SW480 (cell line): ENCODE data around the gene C21orf91.
"Not testable (repeated sequence)": the region's sequence is repeated elsewhere in the genome, so short reads cannot be mapped to it uniquely, and the experiment has no call there.

Experiments used
- DNase-seq: peaks from one replicate; pipeline ENCODE4 v3.0.0-alpha.2; 2016; ENCODE audit warnings: low spot score

Gene C21orf91

DNA sequence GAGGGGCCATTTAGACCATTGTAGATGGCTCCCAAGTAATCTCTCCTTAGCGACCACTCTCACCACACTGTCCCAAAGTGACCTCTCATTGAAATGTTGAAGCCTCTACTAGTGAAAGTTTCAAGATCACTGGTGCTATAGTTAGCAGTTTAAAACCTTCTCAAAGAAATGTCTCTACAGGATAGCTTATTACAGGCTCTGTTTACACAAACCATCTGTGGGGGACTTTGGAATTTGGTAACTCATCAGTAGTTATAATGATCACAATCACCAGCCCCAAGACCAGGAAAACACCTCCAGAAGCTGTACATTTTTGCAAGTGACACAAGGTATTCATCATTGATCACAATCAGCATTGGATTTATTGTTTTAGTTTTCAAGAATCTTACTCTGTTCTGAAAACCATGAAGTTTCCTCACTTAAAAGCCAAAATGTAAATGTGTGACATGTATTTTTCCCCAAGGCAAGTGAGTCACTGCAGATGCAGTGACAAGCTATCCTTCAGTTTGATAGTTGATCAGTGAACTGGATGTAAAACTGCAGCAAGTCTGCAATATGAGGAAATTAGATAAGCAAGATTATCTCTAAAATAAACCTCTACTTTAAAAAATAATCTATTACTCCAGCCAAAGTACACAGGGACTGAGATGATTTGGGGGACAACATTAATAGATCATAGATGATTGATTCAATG lies 41.9 kb downstream of the C21orf91 start:
- DNase-seq: no peak

- DNase-seq: no peak
Measured at GRCh38 chr21:17775431-17776126, 43.6 kb downstream of the C21orf91 start.

- DNase-seq: not testable (repeated sequence)
Measured at GRCh38 chr21:17775021-17775420, 44.1 kb downstream of the C21orf91 start.

DNA sequence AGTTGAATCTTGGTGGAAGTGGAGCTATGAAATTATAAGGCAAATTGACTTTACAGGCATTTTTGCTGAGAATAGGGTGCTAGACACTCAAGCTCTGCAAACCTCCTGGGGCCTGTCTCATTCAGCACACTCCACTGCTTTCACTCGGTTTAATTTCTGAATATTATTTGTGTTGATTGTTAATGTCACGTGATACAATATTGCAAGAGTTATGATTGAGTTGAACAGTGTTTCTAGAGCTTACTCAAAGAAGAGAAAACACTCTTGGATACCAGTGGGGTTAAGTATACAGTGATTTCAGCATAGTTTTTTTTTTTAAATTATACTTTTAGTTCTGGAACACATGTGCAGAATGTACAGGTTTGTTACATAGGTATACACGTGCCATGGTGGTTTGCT lies 49.7 kb downstream of the C21orf91 start:
- no peak for DNase-seq

GRCh38 chr21:17768840-17769446 lies 50.2 kb downstream of the C21orf91 start:
- no peak for DNase-seq

GRCh38 chr21:17765207-17765606 lies 53.9 kb downstream of the C21orf91 start:
- no peak for DNase-seq

DNA sequence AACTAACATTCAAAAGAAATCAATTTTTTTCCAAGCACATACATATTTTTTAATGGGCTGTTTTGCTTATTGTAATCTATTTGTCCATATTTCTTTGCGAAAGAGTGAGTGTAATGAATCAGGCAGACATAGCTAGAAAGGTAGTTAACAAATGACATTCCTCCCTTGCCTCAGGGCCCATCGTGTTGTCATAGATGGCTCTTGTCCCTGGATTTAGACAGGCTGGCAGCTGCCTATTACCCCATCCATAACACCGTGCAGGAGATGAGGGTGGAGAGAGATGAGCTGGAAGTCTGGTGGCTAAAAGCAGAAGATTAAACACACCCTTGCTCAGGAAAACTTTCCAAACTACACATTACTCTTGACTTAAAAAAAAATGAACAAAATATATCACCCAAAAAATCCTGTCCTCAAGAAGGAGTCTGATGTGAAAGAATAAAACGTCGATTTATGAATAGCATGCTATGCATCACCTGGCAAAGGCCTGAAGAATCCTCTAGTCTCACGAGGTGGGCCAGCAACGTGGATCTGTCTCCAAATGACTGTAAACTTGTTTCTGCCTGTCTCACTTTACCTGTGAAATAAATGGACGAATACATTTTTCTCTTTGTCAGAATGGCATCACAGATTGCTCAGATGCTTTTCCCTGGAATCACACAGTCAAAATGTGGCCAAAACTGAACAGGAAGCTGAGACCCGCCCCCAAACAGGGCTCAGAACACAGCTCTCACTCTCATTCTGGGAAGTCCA lies 55.7 kb downstream of the C21orf91 start:
- no peak for DNase-seq

DNA sequence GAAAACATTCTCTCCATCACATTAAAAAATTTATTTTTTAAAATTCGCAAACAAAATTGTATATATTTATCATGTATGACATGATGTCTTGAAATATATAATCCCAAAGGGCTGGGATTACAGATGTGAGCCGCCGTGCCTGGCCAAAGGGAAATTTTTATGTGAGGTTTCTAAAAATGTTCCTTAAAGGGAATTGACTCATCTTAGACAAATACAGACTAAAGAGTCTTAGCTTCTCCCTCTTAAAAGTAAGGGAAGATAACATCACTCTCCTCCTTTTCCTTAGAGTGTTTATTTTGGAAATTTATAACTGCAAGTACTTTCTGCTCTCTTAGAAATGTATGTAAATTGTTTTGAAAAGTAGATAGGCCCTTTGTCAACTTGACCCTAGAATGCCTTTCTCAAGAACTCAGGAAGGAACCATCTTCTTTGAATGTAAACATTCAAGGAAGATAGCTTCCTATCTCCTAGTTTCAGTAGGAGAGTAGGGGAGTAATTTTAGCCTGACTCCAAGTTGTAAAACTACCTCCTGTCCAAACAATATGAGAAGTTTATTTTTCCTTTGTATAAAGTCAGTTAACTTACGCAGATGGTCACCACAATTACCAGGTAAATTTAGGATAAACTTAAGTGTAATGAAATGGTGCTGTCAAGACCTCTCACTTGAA lies 59.5 kb downstream of the C21orf91 start:
- DNase-seq: no peak

DNA sequence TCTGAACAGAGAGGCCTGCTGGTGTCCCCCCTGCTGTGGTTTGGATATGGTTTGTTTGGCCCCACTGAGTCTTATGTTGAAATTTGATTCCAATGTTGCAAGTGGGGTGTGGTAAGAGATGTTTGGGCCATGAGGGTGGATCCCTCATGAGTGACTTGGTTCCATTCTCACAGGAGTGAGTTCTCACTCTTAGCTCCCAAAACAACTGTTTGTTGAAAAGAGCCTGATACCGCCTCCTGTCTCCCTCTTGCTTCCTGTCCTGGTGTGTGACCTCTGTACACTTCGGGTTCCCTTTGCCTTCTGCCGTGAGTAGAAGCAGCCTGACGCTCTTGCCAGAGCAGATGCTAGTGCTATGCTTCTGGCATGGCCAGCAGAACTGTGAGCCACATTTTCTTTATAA lies 60.5 kb downstream of the C21orf91 start:
- no peak for DNase-seq

GRCh38 chr21:17757671-17758070 lies 61.5 kb downstream of the C21orf91 start:
- no peak for DNase-seq

GRCh38 chr21:17753736-17754135 lies 65.4 kb downstream of the C21orf91 start:
- no peak for DNase-seq

- no peak for DNase-seq
Measured at GRCh38 chr21:17752171-17752570, 67.0 kb downstream of the C21orf91 start.

DNA sequence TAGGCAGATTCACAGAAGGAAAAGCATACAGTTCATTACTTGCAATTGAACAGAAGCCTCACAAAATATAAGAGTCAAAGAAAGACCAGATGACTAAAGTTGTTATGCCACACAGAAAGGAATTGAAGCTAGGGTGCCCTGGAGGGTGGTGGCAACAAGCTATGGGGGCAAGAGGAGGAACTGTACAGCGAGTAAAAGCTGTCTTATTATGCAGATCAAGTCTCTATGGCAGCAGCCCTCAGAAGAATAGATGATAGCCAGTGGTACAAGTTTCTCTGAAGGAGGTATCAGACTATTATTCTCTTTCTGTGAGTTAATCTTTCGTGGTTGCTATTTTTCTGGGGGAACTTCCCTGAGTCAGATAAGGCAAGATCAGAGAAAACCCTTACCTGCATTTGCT lies 72.2 kb downstream of the C21orf91 start:
- no peak for DNase-seq

- DNase-seq: no peak
Measured at GRCh38 chr21:17745086-17745485, 74.1 kb downstream of the C21orf91 start.

DNA sequence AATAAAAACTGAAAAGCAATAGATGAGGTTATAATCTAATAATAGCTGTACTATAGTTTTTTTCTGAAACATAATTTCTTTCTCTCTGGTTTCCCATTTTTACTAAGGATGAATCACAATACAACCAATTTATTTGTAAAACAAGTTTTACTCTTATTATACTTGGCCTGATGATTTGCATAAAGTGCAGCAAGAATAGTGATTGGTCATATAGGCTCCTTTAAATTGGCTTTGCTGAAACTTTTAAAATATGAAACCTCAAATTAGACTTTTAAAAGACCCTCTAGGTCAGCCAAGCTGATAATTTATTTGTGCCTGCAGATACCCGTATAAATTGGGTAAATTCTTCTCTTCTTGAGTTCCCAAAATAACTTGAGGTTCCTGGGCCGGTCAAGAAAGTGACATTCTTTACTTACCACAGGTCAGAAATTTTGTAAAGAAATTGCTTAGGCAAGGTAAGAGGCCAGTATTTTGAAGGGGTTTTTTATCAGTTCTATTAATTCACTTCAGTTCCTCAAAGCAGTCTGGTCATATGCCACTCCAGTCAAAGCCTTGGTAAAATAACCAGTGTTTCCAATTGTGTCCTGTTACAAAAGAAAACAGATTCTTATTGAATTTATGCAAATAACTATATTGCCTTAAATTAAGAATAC lies 76.1 kb downstream of the C21orf91 start:
- no peak for DNase-seq

DNA sequence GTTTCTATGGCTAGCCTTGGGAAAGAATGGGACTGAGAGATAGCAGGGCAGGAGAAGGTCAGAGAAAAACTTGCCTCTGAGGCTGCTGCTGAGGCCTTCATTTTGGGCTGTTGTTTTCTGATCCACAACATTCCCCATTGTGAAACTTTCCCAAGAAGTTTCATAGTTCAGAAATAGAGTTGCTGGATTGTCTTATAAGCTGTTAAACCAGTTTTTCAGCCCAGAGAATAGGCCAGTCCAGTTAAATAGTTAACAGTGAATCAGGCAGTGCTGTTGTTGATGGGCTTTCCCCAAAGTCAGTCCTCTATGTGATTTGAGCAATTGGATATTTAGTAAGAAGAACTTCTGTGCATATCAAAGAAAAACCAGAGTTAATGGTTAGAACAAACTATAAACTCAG lies 77.0 kb downstream of the C21orf91 start:
- DNase-seq: no peak
